OCI-LY1 (cell line): ENCODE data around the gene WDR83.
A peak's percentile ranks its signal among the peaks of the same experiment; 100 is the strongest.
"Not testable (repeated sequence)": the region's sequence is repeated elsewhere in the genome, so short reads cannot be mapped to it uniquely, and the experiment has no call there.

ENCODE experiments used
- H2AFZ ChIP-seq: fragments of 200-600 bp; sonication (generic), shearing (Covaris generic); 2 replicates; pipeline ENCODE4 v1.6.0; 2014; ENCODE audit warnings: antibody characterized with exemption, mild to moderate bottlenecking, low read length
- H3F3A ChIP-seq: fragments of 200-600 bp; sonication (generic), shearing (Covaris generic); 2 replicates; pipeline ENCODE4 v1.6.0; 2014; ENCODE audit warnings: mild to moderate bottlenecking, antibody characterized with exemption, low read length, moderate library complexity; ENCODE audit not compliant: insufficient read depth
- H3K27ac ChIP-seq: fragments of 200-600 bp; sonication (generic); 2 replicates; pipeline ENCODE4 v1.5.1; 2014; ENCODE audit warnings: low read length, mixed run types, mild to moderate bottlenecking, low read depth; ENCODE audit not compliant: poor library complexity, severe bottlenecking
- H3K27me3 ChIP-seq: fragments of 200-600 bp; sonication (generic); 2 replicates; pipeline ENCODE4 v1.6.0; 2014; ENCODE audit warnings: antibody characterized with exemption, mild to moderate bottlenecking, low read length, moderate library complexity; ENCODE audit not compliant: insufficient read depth
- H3K36me3 ChIP-seq: fragments of 200-600 bp; sonication (generic); 2 replicates; pipeline ENCODE4 v1.6.1; 2014; ENCODE audit warnings: mild to moderate bottlenecking, antibody characterized with exemption, low read length, moderate library complexity, mixed read lengths; ENCODE audit not compliant: insufficient read depth
- H3K4me1 ChIP-seq: fragments of 200-600 bp; sonication (generic); 2 replicates; pipeline ENCODE4 v1.5.1; 2014; ENCODE audit warnings: mild to moderate bottlenecking, low read length, moderate library complexity; ENCODE audit not compliant: insufficient read depth, severe bottlenecking
- H3K4me2 ChIP-seq: fragments of 200-600 bp; sonication (generic), shearing (Covaris generic); 2 replicates; pipeline ENCODE4 v1.6.1; 2014; ENCODE audit warnings: low read length
- H3K4me3 ChIP-seq: fragments of 200-600 bp; sonication (generic); 2 replicates; pipeline ENCODE4 v1.5.1; 2014; ENCODE audit warnings: low read length, low read depth, mild to moderate bottlenecking, mixed read lengths; ENCODE audit not compliant: poor library complexity, severe bottlenecking
- H3K79me2 ChIP-seq: fragments of 200-600 bp; shearing (Covaris generic); 2 replicates; pipeline ENCODE4 v1.6.1; 2016; ENCODE audit warnings: mixed run types, low read length, mixed read lengths; ENCODE audit not compliant: insufficient read depth
- H3K9ac ChIP-seq: fragments of 200-600 bp; sonication (generic), shearing (Covaris generic); 2 replicates; pipeline ENCODE4 v1.6.1; 2014; ENCODE audit warnings: mild to moderate bottlenecking, low read length, mixed read lengths
- H3K9me2 ChIP-seq: fragments of 200-600 bp; sonication (generic), shearing (Covaris generic); 2 replicates; pipeline ENCODE4 v1.6.1; 2014; ENCODE audit warnings: low read depth, mild to moderate bottlenecking, low read length, mixed read lengths
- H3K9me3 ChIP-seq: fragments of 200-600 bp; shearing (Covaris generic); 2 replicates; pipeline ENCODE4 v1.6.1; 2014; ENCODE audit warnings: low read length, mixed read lengths
- H4K20me1 ChIP-seq: fragments of 200-600 bp; sonication (generic), shearing (Covaris generic); 2 replicates; pipeline ENCODE4 v1.6.0; 2016; ENCODE audit warnings: mild to moderate bottlenecking, low read length; ENCODE audit not compliant: insufficient read depth
- EZH2 ChIP-seq: fragments of 200-600 bp; sonication (generic), shearing (Covaris generic); IDR thresholded peaks from 2 replicates; pipeline ENCODE4 v1.8.0; 2017; ENCODE audit warnings: borderline replicate concordance, mixed run types, mild to moderate bottlenecking, antibody characterized with exemption, low read length, moderate library complexity, mixed read lengths
- TF ChIP-seq, protein P1 (sequence below): fragments of 200-600 bp; sonication (generic), shearing (Covaris generic); IDR thresholded peaks from 2 replicates; pipeline ENCODE4 v1.5.1; 2017; ENCODE audit warnings: mild to moderate bottlenecking, antibody characterized with exemption, low read length, moderate library complexity, mixed read lengths

Gene WDR83

GRCh38 chr19:12676928-12677327 is 10.3 kb downstream of the WDR83 start:
- Histone ChIP-seq H3K36me3 (peaks cover 66% of the 10 kb centered on the region), H3K4me3 (no peak overlapping the region), H3F3A (no peaks in the 10 kb centered on the region), H3K9ac (no peak overlapping the region), H3K27me3 (no peaks in the 10 kb centered on the region), H2AFZ (no peak overlapping the region), H3K27ac (no peak overlapping the region), H3K4me1 (no peaks in the 10 kb centered on the region), H3K9me3 (no peaks in the 10 kb centered on the region), H3K79me2 (0 out of 2 replicates have a peak, but pooled peaks cover 4% of the 10 kb centered on the region), H3K4me2 (no peak overlapping the region), H3K9me2 (no peaks in the 10 kb centered on the region), H4K20me1 (no peaks in the 10 kb centered on the region)
- no peak for TF ChIP-seq EZH2
- TF ChIP-seq, protein P1, sequence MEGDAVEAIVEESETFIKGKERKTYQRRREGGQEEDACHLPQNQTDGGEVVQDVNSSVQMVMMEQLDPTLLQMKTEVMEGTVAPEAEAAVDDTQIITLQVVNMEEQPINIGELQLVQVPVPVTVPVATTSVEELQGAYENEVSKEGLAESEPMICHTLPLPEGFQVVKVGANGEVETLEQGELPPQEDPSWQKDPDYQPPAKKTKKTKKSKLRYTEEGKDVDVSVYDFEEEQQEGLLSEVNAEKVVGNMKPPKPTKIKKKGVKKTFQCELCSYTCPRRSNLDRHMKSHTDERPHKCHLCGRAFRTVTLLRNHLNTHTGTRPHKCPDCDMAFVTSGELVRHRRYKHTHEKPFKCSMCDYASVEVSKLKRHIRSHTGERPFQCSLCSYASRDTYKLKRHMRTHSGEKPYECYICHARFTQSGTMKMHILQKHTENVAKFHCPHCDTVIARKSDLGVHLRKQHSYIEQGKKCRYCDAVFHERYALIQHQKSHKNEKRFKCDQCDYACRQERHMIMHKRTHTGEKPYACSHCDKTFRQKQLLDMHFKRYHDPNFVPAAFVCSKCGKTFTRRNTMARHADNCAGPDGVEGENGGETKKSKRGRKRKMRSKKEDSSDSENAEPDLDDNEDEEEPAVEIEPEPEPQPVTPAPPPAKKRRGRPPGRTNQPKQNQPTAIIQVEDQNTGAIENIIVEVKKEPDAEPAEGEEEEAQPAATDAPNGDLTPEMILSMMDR, result no peak

GRCh38 chr19:12678039-12678438 is 11.4 kb downstream of the WDR83 start:
- H3K4me3 ChIP-seq, H3K79me2 ChIP-seq, H3K9me3 ChIP-seq, H3K27me3 ChIP-seq, H3K9ac ChIP-seq, H4K20me1 ChIP-seq, H3K9me2 ChIP-seq, H3F3A ChIP-seq, H2AFZ ChIP-seq, H3K4me1 ChIP-seq, H3K4me2 ChIP-seq, H3K27ac ChIP-seq: not testable (repeated sequence)
- H3K36me3 ChIP-seq, result peaks cover 58% of the 10 kb centered on the region

DNA sequence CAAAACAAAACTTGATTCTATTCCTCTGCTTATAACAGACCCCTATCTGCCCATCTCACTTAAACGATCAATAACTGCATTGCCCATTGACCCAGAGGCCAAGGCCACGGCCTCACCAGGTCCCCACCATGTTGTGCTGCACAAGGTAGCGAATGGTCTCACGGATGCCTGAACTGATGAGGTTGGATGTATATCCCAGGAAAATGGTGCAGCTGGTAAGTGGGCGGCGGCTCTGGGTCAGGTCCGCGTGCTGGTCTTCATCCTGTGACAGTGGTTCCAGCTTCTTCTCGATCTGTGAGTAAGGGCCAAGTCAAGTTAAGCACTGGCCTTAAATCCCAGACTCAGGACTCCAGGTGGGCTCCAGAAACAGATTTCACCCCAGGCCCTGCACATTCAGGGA is 13.4 kb downstream of the WDR83 start:
- TF ChIP-seq EZH2, result no peak
- TF ChIP-seq, protein P1, result no peak
- Histone ChIP-seq H3K4me3 (no peak overlapping the region), H3K79me2 (0 out of 2 replicates have a peak, but pooled peaks cover 4% of the 10 kb centered on the region), H3K9ac (no peak overlapping the region), H3K27ac (no peak overlapping the region), H3K9me2 (no peaks in the 10 kb centered on the region), H3K4me2 (peak overlapping the region; percentile 28; the same call in 1 of the 2 replicates), H3F3A (no peaks in the 10 kb centered on the region), H3K9me3 (no peaks in the 10 kb centered on the region), H3K4me1 (no peaks in the 10 kb centered on the region), H3K27me3 (no peaks in the 10 kb centered on the region), H2AFZ (no peak overlapping the region), H4K20me1 (no peaks in the 10 kb centered on the region), H3K36me3 (peaks cover 46% of the 10 kb centered on the region)
